GM18858 (cell line): ENCODE measurements around the gene USHBP1.

ENCODE experiments used
- ATAC-seq: cut with Tn5 transposase; IDR thresholded peaks from one replicate; pipeline ENCODE4 v1.9.1; 2021; ENCODE audit not compliant: unreplicated experiment

The USHBP1 gene, protein sequence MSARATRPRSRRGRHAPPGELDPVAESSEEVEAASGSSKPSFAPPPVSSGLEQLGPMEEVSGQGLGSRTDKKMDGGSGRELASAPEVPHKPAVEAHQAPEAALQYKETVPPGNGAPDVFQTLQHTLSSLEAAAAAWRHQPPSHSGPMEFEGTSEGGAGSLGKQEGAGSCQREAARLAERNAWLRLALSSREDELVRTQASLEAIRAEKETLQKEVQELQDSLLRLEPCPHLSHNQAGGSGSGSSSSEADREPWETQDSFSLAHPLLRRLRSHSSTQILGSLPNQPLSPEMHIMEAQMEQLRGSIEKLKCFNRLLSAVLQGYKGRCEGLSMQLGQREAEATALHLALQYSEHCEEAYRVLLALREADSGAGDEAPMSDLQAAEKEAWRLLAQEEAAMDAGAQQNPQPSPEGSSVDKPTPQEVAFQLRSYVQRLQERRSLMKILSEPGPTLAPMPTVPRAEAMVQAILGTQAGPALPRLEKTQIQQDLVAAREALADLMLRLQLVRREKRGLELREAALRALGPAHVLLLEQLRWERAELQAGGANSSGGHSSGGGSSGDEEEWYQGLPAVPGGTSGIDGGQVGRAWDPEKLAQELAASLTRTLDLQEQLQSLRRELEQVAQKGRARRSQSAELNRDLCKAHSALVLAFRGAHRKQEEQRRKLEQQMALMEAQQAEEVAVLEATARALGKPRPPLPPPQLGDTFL

DNA sequence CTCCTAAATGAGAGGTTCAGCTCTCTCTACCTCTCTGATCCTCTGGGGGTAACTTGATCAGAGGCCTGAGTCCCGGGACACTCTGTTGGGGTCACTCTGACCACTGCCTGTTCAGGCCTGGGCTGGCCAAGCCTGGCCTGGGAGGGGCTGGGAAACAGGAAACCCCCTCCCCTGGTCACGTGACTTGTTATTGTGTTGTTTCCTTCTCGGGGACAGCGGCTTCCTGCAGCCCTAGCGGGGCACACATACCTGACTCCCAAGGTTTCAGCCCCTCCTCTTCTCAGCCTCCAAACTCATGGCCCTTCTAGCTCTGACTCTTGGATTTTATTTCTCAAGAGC is at the start of gene USHBP1:
USHBP1 (minus strand) TSS at position 105 of the 339 bp plus-strand sequence. CDS start 446 bp downstream, outside the sequence.
- ATAC-seq: no peak

DNA sequence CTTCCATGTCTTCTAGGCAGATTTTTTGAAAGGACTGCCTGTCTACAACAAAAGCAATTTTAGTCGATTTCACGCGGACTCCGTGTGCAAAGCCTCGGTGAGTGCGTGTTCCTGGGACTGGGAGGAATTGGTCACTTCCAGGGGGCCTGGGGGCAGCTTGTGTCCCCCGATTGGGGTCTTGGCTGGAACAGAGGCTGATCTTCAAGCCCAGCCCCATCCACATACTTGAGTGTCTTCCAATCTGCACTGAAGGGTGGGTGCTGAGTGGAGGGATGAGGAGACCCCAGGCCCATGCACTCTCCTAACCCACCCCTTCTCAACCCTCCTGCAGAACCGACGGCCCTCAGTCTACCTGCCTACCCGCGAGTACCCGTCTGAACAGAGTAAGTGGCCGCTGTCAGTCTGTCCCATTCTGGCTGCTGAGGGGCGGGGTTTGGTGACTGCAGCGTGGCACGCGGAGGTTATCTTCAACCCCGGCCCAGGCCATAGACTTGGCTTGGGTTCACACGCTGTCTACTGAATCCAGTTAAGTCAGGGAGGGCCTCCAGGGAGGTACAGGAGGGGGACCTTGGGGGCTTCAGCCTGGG is 49.6 kb upstream of the USHBP1 start:
- no peak for ATAC-seq

DNA sequence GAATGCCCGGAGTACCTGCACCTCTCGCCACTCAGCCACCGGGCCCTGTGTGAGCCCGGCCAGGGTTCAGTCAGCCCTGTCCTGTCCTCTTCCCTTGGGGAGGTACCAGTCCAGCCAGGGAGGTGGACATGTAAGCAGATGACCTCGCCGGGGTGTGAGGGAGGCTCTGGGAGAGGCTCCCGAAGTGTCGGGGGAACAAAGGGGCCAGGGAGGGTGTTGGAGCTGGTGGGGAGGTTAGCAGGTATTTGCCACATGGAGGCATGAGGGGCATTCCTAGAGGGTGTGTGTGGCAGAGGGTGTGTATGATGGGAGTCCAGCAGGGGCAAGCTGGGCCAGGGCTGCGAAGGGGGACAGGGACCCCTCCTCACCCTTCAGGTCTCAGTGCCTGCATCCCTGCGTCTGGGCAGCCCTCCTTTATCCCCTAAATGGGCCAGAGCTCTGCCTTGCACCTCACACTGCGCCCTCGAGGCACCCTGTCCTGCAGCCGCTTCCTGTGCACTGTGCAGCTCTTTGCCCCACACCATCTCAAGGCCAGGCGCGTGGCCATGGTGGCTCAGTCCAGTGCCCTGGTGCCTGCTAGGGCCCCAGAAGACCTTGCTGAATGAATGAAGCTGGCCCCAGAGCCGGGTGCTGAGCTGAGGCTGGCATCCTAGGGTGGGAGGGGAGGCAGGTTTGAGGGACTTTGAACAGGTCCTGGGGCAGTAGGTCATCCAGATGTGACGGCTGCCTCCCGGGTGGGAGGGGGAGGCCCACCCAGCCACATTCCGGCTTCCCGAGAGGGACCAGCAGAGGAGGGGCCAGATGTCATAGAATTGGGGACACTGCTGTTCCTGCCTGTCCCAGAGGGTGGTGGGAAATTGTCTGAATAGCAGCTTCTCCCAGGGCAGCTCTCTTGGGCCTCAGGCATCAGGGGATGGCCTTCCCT is 47.9 kb upstream of the USHBP1 start:
- no peak for ATAC-seq

DNA sequence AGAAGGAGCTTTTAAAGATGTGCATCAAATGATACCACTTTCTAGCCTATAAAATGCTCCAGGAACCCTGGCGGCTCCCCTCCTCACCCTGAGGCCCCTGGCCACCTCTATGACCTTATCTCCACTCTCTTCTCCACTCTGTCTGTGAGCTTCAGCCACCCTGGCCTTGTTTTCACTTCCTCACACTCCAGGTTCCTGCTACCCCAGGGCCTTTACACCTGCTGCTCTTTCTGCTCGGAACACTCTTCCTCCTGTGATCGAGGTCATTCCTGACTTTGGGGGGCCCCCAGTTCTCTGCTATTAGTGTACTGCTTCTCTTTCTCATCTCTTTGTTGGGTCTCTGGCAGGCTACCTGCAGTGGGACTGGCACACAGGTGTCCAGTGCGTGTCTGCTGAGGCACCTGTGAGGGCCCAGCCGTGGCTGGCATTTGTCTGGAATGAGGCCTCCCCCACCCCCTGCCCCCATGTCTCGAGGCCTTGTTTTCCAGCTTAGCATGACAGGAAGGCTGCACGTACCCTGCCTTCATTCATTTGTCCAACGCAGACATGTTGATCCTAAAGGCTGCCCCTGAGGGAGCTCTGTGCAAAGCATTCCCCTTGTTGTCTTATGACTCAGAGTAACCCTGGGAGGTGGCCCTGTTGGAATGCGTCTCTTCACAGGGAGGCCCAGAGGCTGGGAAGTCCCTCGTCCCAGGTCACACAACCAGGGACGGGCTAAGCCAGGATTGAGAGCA is 47.1 kb upstream of the USHBP1 start:
- ATAC-seq: no peak

DNA sequence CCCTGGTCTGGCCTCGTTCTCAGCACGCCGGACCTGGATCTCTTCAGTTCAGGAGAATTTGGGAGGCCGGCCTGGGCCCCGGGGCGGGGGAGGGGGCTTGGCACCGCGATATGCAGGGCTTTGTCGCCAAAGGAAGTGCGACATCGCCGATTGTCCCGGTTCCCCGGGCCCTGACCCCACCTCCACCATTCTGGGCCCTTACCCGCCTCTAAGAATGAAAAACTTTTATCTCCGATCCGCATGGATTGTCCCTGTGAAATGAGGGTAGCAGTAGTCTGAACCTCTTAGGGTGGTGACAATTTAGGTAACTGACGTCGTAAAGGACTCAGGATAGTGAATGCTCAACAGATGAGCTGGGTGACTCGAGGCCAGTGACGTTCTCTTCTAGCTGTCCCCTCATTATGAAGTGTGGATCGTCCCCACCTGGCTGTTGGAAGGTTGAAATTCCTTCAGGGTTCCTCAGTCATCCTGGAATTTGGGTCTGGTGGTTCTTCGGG is 45.5 kb upstream of the USHBP1 start:
- no peak for ATAC-seq

DNA sequence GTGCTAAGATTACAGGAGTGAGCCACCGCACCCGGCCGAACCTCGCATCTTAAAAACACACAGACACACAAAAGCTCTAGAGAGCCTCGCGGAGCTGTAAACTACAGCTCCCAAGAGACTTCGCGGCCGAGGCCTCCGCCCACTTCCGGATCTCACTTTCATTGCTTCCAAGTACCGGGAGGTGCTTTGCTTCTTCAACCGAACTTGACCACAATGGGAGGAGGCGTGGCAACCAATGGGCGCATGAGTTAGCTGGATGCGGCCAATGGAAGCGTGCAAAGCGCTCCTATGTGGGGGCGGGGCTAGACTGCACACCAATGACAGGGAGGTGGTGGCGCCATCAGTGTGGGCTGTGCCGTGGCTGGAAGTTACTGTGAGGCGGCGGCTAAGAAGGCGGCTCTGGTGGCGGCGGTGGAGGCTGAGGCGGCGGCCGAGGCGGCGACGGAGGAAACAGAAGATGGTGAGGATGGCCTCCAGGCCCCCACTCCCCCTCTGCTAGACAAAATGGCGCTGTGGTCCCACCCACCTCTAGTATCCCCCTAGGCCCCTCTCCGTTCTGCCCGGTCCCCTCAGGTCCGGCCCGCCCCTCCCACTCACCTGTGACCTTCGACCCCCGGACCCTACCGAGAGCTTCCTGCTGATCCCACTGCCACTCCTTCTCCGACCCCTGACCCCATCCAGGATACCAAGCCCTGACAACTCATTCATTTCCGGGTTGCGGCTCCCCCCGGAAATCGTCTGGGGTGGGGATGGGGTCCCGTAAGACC is 44.8 kb upstream of the USHBP1 start, which contains the start of gene DDA1:
DDA1 (plus strand) TSS at position 366 of the 767 bp plus-strand sequence; CDS start at position 458, 92 bp downstream.
- ATAC-seq: peak; percentile 37

DNA sequence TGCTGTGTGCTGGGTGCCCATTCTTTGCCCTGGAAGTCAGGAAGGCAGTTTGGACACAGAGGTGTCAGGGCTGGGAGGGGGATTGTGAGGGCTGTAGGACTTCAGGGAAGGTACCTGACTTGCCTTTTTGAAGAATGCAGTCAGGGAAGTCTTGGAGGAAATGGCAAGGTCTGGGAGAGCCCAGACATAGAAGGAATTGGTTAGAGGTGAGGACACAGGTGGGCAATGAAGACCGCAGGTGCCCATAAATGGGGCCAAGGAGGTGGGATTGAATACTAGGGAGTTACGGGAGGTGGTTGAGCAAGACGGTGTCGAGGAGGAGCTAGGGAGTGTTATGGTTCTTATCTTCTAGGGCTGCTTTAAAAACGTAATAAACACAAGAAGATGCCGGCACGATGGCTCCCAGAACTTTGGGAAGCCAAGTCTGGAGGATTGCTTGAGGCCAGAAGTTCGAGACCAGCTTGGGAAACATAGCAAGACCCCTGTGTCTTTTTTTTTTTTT is 43.4 kb upstream of the USHBP1 start:
- no peak for ATAC-seq

DNA sequence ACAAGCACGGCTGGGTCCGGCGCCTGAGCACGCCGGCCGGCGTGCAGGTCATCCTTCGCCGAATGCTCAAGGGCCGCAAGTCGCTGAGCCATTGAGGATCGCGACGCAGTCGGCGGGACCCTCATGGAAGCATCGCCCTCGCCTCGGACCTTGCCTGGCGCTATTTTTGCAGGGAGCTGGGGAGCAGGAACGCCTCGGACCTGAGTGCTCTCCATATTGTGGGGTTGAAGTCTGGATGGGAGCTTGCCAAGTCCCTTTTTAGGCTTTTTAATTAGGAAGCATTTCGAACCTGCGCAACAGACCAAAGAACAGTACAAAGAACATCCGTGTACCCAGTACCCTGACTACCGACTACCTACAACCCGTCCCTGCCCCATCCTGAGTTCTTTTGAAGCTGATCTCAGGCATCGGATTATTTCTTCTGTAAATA is 41.8 kb upstream of the USHBP1 start:
- ATAC-seq: no peak

DNA sequence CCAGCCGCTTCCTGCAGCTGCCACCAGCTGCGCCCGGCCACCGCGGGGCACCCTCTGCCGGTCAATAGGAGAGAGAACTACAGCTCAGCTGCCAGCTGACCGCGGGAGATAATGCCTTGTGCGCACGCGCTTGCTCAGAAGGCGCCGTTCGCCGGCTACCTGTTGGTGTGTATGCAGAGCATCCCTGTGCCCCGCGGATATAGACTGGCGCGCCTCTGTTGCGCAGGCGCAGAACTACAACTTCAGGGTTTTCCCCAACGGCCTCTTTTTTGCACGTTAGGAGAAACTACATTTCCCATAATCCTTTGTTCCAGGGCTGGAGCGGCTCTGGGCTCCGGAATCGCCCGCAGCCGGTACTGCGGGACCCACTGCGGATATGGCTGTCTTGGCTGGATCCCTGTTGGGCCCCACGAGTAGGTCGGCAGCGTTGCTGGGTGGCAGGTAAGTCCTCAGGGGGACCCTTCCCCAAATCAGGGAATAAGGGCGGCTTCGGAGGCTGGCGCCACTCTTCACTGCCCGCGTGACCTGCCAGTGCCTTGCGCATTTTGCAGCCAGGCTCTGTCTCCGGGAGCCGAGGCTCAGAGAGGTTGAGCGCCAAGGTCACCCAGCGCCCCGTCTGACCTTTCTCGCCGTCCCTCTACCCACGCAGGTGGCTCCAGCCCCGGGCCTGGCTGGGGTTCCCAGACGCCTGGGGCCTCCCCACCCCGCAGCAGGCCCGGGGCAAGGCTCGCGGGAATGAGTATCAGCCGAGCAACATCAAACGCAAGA is 41.2 kb upstream of the USHBP1 start, which contains the start of gene MRPL34:
MRPL34 (plus strand) TSS at position 356 of the 768 bp plus-strand sequence; CDS start at position 377, 21 bp downstream.
- peak; percentile 56 for ATAC-seq

DNA sequence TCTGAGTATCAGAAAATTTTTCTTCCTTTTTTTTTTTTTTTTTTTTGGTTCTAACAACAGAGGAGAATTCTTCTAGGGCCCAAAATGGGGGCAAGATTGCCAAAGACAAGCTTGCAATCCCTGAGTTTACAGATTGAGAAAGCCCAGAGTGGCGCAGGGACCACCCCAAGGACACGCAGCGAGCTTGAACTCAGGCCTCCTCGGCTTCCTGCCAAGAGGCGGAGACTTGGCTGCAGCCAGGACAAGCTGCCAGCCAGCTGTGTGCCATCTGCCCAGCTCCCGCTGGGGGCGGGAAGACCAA is 40.6 kb upstream of the USHBP1 start:
- no peak for ATAC-seq

DNA sequence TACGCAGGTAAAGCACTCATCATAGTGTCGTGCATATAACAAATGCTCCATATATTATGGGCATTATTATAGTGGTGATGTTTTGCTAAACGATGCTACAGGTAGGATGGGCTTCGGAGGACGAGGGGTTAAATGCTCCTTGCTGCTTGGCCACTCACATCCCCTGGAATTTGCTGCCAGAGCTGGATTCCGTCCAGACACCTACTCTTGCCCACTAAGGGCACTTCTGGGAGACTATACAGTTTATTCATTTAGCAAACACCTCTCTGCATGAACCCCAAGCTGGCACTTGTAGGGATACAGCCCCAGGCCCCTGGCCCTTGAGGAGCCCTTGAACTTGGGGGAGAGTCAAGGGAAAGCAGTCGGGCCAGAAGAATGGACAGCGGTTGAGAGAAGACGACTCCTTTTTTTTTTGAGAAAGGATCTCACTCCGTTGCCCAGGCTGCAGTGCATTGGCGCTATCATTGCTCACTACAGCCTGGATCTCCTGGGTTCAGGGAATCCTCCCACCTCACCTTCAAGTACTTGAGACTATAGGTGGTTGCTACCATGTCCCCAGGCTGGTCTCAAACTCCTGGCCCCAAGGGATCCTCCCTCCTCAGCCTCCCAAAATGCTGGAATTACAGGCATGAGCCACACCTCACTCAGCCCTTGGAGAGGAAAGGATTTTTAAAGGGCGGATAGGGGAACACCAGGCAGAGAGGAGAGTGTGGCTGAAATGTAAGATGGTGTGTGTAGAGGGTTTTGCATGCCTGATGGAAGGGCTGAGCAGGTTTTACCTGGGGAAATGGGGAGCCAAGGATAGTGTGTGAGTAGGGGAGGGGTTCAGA is 40.1 kb upstream of the USHBP1 start:
- ATAC-seq: no peak

DNA sequence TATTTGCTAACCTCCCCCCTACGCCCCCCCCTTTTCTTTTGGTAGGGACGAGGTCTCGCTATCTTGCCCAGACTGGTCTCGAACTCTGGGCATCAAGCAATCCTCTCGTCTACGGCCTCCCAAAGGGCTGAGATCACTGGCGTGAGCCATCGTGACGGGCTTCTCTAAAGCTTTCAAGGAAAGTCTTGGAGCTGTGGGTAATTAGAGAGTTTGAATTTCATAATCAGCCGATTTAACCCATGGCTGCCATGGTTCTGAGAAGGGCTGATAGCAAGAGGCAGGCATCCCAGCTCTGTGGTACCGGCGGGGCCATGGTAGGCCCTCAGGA is 39.4 kb upstream of the USHBP1 start:
- ATAC-seq: no peak

DNA sequence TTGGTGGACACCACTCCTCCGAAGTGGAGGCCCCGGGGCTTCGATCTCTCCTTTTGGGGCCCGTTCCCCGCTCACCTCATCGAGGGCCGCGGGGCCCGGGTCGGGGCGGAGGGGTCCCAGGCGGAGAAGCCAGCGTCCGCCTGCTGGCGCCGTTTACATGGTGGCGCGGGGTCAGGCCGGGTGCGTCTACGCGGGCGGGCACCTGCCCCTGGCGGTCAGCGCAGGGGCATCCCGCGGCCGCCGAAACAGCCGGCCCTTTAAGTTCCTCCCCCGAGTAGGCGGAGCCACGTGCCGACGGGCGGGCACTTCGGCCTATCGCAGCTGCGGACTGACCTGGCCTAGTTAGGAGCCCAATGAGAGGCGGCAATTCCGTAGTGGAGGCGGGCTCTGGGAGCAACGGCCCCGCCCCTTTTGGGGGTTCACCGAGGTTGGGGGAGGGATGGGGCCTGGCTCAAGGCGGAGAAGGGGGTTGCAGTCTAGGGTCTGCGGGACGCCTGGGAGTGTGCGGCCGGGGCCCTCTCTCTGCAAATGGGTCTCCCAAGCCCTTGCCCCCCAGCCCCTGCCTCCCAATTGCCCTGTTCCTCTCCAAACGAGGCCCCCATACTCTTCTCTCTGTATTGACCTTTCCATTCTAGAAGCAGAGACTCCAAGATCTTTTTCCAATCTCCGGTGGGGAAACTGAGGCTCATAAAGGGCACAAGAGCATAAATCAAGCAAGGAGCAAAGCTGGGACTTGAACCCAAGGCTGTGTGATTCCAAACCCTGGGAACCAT is 38.8 kb upstream of the USHBP1 start, which contains the start of gene ABHD8:
ABHD8 (minus strand) TSS at position 259 of the 773 bp plus-strand sequence. CDS start 1,809 bp downstream, outside the sequence.
- ATAC-seq: no peak

DNA sequence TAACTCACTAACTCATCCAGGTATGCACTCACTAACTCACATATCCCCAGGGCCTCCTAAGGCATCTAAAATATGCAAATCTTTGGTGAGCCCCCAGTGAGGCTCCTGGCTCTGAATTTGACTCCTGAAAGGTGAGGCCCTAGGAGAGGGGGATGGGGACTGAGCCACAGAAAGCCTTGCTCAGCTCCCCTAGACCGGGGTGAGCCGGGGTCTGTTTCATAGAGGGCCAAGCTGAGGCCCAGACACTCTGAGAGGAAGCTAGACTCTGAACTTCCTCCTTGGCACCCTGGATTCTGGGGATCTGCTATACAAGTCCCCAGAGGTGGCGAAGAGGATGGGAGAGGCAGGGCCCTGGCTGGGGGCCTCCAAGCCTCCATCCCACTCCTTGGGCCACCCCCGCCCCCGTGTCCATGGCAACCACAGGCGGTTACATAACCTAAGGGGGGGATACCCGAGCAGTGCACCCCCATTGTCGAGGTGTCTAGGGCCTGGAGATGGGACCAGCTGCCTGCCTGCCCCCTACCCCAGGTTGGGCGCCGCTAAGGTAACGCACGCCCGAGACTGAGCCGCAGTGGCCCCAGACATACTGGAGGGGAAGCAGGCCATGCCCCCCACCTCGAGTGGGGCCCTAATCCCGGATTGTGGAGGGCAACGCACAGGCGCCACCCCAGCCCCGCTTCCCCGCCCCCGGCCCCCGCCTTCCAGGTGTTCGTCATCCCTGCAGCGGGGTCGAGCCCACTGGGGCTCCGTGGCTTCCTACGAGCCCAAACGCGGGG is 38.0 kb upstream of the USHBP1 start:
- ATAC-seq: no peak

DNA sequence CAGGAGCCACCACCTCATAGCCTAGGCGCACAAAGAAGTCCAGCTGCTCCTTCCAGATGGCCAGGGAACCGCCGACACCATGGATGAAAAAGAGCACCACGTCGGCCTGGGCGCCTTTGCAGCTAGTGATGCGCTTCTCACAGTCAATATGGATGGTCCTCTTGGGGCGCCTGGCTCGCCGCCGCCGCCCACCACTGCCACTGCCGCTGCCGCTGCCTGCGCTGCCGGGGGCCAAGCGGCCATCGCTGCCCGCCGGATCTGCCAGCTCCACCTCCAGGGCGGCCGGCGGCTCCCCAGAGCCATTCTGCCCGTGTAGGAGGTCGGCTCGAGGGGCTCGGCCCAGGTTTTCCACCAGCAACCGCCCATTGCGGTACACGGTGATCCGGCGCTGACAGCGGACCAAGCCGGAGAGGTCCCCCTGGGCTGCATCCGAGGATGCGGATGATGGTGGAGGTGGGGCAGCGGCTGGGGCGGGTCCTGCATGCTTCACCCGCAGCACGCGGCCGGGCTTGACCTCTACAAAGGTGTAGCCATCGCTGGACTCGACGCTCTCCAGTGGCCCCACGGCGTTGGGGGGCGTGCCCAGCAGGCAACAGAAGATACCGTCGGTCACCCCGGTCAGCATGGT is 36.6 kb upstream of the USHBP1 start:
- ATAC-seq: no peak
